GM19395 (cell line): ENCODE measurements around the gene EXOC6B.
"Not testable (repeated sequence)": the region's sequence is repeated elsewhere in the genome, so short reads cannot be mapped to it uniquely, and the experiment has no call there.

Experiments
- ATAC-seq: cut with Tn5 transposase; IDR thresholded peaks from one replicate; pipeline ENCODE4 v1.9.1; 2021; ENCODE audit warnings: mild to moderate bottlenecking, moderate library complexity; ENCODE audit not compliant: unreplicated experiment

Gene EXOC6B

GRCh38 chr2:72555943-72556342, 269.9 kb downstream of the EXOC6B start:
- ATAC-seq: no peak

DNA sequence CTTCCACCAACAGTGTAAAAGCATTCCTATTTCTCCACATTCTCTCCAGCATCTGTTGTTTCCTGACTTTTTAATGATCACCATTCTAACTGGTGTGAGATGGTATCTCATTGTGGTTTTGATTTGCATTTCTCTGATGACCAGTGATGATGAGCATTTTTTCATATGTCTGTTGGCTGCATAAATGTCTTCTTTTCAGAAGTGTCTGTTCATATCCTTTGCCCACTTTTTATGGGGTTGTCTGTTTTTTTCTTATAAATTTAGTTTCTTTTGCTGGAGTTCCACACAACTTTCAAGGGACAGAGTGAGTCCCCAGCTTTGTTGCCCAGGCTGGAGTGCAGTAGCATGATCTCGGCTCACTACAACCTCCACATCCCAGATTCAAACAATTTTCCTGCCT, 270.5 kb downstream of the EXOC6B start:
- ATAC-seq: not testable (repeated sequence)

DNA sequence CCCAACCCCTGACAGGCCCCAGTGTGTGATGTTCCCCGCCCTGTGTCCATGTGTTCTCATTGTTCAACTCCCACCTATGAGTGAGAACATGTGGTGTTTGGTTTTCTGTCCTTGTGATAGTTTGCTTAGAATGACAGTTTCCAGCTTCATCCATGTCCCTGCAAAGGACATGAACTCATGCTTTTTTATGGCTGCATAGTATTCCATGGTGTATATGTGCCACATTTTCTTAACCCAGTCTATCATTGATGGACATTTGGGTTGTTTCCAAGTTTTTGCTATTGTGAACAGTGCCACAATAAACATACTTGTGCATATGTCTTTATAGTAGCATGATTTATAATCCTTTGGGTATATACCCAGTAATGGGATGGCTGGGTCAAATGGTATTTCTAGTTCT, 270.9 kb downstream of the EXOC6B start:
- ATAC-seq: not testable (repeated sequence)

DNA sequence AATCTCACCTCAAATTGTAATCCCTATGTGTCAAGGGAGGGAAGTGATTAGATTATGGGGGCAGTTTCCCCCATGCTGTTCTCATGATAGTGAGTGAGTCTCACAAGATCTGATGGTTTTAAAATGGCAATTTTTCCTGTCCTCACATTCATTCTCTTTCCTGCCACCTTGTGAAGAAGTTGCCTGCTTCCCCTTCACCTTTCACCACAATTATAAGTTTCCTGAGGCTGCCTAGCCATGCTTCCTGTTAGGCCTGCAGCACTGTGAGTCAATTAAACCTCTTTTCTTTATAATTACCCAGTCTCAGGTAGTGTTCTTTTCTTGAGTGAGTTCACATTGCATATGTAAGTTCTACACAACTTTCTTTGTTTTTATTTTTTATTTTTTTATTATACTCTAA, 271.5 kb downstream of the EXOC6B start:
- no peak for ATAC-seq

DNA sequence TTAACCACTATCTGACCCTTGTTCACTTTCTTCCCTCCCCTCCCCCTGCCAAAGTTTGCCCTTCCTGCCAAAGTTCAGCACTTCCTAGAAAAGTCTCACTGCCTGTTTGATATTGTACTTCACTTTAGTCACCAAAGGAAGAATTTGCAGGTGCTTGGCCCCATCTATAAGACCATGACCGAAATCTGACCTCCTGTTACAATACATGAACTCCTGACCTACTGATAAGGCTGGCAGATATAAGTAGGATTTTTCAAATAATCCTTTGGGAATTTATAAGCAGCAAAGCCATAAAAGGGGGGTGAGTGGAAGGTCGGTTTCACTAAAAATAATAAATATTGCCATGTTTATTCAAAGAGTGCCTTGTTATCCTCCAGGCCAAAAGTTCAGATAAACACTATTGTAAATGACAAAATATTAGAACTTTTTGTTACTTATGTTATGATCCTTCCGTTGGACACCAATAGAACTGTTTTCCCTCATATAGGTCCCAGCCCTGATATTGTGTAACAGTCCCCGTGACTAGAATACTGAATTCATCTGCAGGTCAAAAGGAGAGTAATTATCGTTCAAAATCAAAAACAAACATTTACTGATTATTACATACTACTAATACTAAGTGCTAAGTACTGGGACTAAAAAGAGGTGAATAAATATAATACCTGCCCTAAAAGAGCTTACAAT, 277.6 kb downstream of the EXOC6B start:
- ATAC-seq: no peak

GRCh38 chr2:72545790-72546189, 280.0 kb downstream of the EXOC6B start:
- ATAC-seq: no peak

GRCh38 chr2:72544554-72544953, 281.3 kb downstream of the EXOC6B start:
- no peak for ATAC-seq

DNA sequence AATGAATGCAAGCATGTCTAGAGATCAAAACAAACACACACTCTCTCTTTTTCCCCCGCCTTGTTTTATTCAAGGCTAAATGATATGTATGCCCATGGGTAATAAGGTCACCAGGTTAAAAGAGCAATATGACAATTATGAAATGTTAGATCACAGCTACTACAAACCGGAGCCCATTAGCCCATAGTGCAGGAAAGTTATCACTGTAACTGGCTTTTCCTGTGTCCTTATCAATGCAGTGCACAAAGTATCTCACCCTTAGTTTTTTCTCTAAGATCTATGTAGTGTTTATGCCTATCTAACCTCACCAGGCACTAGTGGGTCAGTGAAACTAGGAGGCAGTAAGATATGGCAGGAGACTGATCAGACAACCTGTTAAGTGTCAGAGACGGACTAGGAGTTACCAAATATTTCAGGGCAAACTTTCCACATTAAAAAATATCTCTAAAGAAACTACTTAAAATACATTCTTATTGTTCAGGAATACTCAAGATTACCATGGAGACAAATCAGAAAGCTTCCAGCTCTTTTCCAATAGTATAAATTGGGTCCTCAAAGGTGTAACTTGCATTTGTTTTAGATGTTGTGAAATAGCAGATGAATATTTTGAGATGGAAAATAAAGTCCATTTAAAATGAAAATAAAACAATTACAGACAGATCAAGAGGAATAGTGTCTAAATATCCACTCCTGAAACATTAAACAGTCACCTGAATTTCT, 282.2 kb downstream of the EXOC6B start:
- no peak for ATAC-seq

DNA sequence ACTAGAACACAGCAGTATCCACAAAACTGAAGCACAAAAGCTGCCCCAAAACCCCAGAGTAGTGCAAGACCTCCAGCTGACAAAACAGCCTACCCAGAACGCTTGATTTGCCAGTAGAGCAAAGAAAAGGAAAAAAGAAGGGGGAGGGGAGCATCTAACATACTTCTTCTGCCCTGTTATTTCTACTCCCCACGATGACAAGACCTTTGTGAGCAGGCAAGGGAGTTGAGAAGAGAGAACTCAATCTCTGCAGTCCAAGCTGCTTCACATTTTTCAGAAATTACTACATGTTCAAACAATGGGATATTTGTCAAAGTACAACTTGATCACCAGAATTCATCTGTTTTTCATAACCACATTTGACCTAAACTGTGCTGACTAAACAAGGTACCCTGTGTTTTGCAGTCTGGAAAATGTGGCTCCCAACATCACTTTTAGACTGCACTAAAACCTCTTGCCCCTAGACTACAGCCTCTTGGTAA, 286.7 kb downstream of the EXOC6B start:
- no peak for ATAC-seq

- no peak for ATAC-seq
These were observed 287.3 kb downstream of the EXOC6B start for GRCh38 chr2:72538486-72538885.

- ATAC-seq: not testable (repeated sequence)
These were observed 290.2 kb downstream of the EXOC6B start for GRCh38 chr2:72535586-72535985.

DNA sequence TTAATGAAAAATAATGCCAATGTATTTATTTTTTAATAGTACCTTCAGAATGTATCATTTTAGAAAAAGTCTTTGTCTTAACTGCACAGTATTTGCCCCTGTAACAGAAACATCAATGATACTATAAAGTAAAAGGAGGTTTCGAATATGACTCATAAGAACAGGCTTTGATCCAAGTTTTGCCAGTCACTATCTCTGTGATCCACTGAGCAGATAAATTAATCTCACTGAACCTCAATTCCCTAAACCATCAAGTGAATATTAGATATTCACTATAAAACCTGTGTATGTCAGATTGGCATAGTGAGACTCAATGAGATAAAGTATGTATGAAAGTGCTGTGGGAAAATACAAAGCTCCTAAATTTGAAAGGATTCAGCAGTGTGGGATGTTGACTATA, 292.1 kb downstream of the EXOC6B start:
- ATAC-seq: no peak

DNA sequence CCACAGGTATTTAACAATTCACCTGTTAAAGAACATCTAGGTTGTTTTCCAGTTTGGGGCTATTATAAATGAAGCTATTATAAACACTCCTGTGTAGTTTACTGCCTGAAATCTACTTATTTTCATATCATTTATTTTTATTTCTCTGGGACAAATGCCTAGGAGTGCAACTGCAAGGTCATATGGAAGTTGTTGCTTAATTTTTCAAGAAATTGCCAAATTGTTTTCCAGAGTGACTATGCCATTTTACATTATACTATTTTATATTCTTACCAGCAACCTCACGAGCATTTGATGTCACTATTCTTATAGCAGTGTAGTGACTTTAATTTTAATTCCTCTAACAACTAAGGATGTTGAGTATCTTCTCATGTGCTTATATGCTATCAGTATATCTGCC, 298.4 kb downstream of the EXOC6B start:
- ATAC-seq: no peak

DNA sequence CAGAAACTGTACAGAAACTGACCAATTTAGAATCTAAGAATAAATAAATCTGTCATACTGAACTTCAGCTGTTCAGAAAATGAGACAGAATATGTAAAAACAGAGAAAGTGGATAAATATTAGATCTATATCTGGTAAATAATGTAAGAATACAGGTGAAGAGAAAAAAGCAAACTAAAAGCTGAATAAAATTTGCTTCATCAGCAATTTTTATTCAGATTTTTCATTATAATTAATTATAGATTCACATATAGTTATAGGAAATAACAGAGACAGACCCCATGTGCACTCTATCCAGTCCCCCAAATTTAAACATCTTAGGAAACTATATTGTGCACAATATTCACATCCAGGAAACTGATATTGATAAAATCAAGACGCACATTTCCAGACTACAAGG, 299.2 kb downstream of the EXOC6B start:
- ATAC-seq: no peak

- no peak for ATAC-seq
These were observed 301.8 kb downstream of the EXOC6B start for GRCh38 chr2:72524071-72524470.

DNA sequence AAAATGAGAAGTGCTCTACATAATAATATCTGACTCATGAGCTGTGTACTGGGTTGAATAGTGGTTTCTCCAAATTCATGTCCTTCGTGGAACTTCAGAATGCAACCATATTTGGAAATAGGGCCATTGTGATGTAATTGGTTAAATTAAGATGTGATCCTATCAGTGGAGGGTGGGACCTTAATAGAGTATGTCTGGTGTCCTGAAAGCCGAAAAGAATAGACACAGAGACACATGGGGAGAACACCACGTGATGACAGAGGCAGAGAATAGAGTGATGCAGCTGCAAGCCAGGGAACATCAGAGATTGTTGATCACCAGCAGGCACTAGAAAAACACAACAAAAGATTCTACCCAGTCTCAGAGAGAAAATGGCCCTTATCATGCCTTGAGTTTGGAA, 310.1 kb downstream of the EXOC6B start:
- no peak for ATAC-seq

- ATAC-seq: no peak
These were observed 312.8 kb downstream of the EXOC6B start for GRCh38 chr2:72513011-72513410.

- no peak for ATAC-seq
These were observed 313.5 kb downstream of the EXOC6B start for GRCh38 chr2:72512376-72512775.

DNA sequence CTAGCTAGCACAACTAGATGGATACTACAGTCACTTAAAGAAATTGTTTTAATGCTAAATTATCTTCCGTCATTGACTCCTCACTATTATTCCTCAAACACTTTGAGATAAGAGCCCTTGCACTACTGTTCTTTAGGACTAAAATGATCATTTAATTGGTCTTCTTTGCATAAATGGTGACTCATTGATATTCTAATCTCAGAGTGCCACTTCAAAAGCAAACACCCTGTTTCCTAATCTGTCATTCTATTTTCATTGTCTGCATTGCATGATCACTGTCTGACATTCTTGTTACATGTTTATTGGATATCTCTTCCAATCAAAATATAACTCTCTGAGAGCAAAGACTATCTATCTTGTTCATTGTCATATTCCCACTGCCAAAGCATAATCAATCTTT, 313.9 kb downstream of the EXOC6B start:
- no peak for ATAC-seq

GRCh38 chr2:72497763-72498162, 328.1 kb downstream of the EXOC6B start:
- ATAC-seq: no peak

DNA sequence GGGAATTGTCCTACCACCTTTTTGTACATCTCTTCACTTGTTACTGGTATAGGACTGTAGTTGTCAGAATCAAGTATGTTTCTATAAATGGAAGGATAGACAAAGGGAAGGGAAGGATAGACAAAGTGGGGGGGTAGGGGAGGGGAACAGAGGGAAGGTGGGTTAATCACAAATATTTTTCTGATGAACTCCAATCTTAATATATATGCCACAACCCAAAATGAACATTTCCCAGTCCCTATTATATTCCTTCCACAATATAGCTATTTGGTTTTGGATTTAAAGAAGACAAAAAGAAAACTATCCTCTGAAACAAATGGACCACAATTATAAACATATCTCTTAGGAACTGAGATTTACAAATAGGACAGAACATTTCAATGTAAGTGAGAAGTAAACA, 329.4 kb downstream of the EXOC6B start:
- ATAC-seq: no peak

- ATAC-seq: no peak
These were observed 331.4 kb downstream of the EXOC6B start for GRCh38 chr2:72494392-72494791.
